H1 (cell line): Measurements from ENCODE around the gene MYBPC3. TPM values are rescaled to one million over a fixed set of nuclear protein-coding genes. Genes with fewer than 3 reads are reported as not detected.

Experiments used
- CEBPB ChIP-seq: IDR thresholded peaks from 2 replicates; pipeline ENCODE4 v1.6.1; 2012; ENCODE audit warnings: low read depth, low read length
- EGR1 ChIP-seq: IDR thresholded peaks from 2 replicates; pipeline ENCODE4 v1.6.1; 2011; ENCODE audit warnings: low read depth, low read length, borderline replicate concordance
- NANOG ChIP-seq: IDR thresholded peaks from 2 replicates; pipeline ENCODE4 v1.6.1; 2011; ENCODE audit warnings: low read length, low read depth, mild to moderate bottlenecking, inconsistent platforms; ENCODE audit not compliant: insufficient read depth, poor library complexity, severe bottlenecking
- polyA plus RNA-seq, 7 experiments: library from polyadenylated mRNA; depleted of rRNA in 3 of 7; stranded (reverse) in 5 of 7; unstranded in 2 of 7; fragments of >200 nt in 5 of 7; fragments of 200-250 nt in 2 of 7; gene quantifications; 1 replicate in 5 of 7; 2 replicates in 1 of 7; 4 replicates in 1 of 7; pipeline versions ENCODE4 v1.2.1 to v1.2.3, GENCODE V29; 2011 to 2013; ENCODE audit warnings: missing spikeins in 2 of 7, mixed read lengths in 2 of 7
- total RNA-seq: library from RNA; stranded (reverse); fragmentation: NEBNext Ultra II Directional; extraction: Animal tissue kit (Norgen Biotek cat#: 25700); gene quantifications from 2 replicates; pipeline ENCODE4 v1.2.1, GENCODE V29; 2021

The MYBPC3 gene
- total and polyA plus RNA-seq, 2 of the 8 experiments (the other 6 are each of a cell fraction or from before 2014, with no cell fraction given): 0.05 TPM; not detected in 1

DNA sequence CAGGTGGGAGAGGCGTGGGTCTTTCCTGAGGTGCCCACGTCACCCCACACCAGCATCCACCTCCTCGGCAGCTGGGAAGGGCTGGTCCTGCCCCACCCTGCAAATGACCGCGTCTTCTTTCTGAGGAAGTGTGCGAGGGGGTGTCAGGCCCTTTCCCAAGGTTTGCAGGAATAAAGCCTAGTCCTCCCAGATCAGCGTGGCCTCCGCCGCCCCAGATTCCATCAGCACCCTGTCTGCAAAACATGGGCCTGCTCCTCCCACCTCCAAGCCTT, 41.5 kb upstream of the MYBPC3 start (continued):
- TF ChIP-seq CEBPB: no peak
- TF ChIP-seq NANOG: no peak
- no peak for TF ChIP-seq EGR1
